ENCODE measurements around the gene ACOX3. TPM values are rescaled to one million over a fixed set of nuclear protein-coding genes. Genes with fewer than 3 reads are reported as not detected.

Gene ACOX3
- total RNA-seq, 1 donor from 2014 or later, result 28.4 TPM

DNA sequence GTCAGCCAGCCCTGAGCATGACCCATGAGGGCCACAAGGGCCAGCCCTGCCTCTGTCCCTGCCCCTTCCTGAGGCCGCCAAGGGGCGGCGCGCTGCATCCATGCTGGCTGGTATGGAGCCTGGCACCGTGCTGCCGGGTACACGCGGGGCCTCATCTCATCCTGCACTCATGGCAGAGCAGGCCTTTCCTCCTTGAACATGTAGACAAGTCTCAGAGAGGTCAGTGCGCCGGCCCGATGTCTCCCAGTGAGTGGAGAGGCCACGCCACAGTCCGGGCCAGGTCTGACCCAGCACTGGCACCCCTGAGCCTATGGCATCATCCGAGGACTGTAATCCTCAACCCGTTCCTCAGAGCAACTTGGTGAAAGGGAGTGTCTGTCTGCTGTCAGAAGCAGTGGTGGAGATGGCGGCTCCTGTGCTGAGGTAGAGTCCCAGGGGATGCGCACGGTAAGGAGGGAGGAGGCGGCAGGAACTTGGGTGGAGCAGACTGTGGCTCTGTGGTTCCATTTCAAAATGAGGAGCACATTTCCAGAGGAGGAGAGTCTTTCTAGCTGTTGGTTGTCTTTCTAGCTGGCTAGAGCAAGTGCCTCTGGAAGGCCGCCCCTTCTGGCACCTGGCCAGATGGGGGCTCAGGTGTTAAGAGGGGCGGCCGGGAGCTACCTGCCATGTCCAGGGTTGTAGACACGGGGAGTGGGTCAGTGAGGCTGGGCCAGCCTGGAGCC, 32.8 kb upstream of the ACOX3 start:
- DNase-seq (ENCODE audit: low spot score), result no peak
- H3K36me3 Mint-ChIP-seq (ENCODE audit: low read depth), result peaks cover 18% of the 10 kb centered on the region
- H3K27me3 Mint-ChIP-seq (ENCODE audit: low read depth), result no peaks in the 10 kb centered on the region
- no peak overlapping the region for H3K4me3 Mint-ChIP-seq (ENCODE audit: low read depth)
- no peaks in the 10 kb centered on the region for H3K9me3 Mint-ChIP-seq
- intact Hi-C loops (cut with micrococcal nuclease), result no loop called here
- no peak overlapping the region for H3K27ac Mint-ChIP-seq
- H3K4me1 Mint-ChIP-seq (ENCODE audit: low read depth), result no peaks in the 10 kb centered on the region

DNA sequence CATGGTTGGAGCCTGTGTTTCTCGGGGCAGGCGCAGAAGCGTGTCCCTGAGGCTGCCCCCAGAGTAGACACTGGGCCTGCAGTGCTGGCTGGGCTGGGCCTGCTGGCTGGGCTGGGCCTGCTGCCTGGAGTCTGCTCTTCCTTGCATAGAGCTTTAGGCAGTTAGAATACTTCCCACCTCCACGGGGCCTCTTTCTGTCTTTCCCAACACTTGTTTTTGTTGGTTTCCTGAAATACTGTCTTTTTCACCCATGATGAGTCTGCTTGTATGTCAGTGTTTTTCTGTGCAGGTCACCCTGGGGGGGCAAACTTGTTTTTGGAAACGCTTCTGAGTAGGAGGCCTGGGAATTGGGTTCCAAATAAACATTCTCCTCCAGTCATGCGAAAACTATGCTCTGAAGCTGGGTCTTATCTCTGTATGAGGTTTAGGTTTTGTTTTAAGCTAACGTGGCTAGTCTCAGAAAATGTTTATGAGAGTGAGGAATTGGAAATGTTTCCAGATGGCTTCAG, 32.2 kb upstream of the ACOX3 start:
- H3K27me3 Mint-ChIP-seq (ENCODE audit: low read depth), result no peaks in the 10 kb centered on the region
- intact Hi-C loops (cut with micrococcal nuclease), result no loop called here
- no peak for DNase-seq (ENCODE audit: low spot score)
- no peak overlapping the region for H3K4me3 Mint-ChIP-seq (ENCODE audit: low read depth)
- H3K9me3 Mint-ChIP-seq, result no peaks in the 10 kb centered on the region
- H3K4me1 Mint-ChIP-seq (ENCODE audit: low read depth), result no peaks in the 10 kb centered on the region
- H3K27ac Mint-ChIP-seq, result no peak overlapping the region
- peaks cover 24% of the 10 kb centered on the region for H3K36me3 Mint-ChIP-seq (ENCODE audit: low read depth)

DNA sequence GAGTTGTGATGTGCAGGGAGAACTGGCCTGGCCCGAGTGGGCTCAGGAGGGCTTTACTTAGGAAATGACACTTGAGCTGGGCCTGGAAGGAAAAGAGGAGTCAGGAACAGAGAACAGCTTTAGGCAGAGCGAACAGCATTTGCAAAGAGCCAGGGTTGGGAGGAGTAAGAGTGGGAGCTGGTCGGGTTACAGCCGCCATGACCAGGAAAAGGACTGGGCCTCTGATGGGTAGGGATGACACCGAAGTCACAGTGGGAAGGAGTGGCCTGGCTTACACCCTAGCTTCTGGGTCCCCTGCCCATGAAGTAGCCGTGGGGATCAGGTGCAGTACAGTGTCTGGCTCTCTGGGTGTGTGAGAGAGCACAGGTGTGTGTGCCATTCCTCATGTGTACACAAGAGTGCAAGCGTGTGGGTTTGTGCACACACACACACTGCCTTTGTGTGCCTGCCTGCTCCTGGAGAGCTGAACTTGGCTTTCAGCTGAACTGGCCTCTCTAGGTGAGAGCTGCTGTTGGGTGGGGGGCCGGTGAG, 31.7 kb upstream of the ACOX3 start:
- H3K4me3 Mint-ChIP-seq (ENCODE audit: low read depth), result no peak overlapping the region
- peaks cover 26% of the 10 kb centered on the region for H3K36me3 Mint-ChIP-seq (ENCODE audit: low read depth)
- H3K4me1 Mint-ChIP-seq (ENCODE audit: low read depth), result no peaks in the 10 kb centered on the region
- H3K27me3 Mint-ChIP-seq (ENCODE audit: low read depth), result no peaks in the 10 kb centered on the region
- no peak for DNase-seq (ENCODE audit: low spot score)
- intact Hi-C loops (cut with micrococcal nuclease), result no loop called here
- no peak overlapping the region for H3K27ac Mint-ChIP-seq
- H3K9me3 Mint-ChIP-seq, result no peaks in the 10 kb centered on the region

DNA sequence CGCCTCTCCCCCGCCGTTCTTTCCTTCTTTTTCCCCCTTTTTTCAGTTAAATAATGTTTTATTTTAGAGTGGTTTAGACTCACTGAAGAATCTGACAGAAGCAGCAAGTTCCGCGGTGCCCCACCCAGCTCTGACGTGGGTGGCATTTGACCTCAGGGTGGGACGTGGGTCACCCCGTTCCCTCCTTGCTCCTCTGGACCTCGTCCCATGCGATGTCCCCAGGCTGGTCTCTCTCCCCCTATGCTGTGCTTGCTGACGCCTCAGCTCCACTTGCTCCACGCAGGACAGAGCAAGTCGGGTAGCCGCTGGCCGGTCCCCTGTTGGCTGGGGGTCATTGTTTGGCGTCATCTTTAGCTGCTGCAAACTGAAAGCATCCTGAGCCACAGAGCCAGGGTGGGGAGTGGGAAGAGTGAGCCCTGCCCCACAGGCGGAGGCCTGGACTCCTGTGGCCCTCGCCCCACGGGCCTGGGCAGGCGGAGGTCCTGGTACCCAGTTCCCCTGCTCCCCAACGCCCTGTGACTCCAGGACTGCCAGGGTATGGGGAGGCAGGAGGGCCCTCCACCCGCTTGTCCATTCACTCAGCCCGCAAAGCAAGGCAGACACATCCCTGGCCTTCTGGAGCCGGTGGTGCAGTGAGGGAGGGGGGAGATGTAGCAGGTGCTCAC, 30.8 kb upstream of the ACOX3 start:
- Mint-ChIP-seq H3K4me1 (ENCODE audit: low read depth) (no peaks in the 10 kb centered on the region), H3K36me3 (ENCODE audit: low read depth) (peaks cover 23% of the 10 kb centered on the region), H3K27me3 (ENCODE audit: low read depth) (no peaks in the 10 kb centered on the region), H3K9me3 (no peaks in the 10 kb centered on the region), H3K27ac (no peak overlapping the region), H3K4me3 (ENCODE audit: low read depth) (no peak overlapping the region)
- DNase-seq (ENCODE audit: low spot score), result no peak
- intact Hi-C loops (cut with micrococcal nuclease), result no loop called here

DNA sequence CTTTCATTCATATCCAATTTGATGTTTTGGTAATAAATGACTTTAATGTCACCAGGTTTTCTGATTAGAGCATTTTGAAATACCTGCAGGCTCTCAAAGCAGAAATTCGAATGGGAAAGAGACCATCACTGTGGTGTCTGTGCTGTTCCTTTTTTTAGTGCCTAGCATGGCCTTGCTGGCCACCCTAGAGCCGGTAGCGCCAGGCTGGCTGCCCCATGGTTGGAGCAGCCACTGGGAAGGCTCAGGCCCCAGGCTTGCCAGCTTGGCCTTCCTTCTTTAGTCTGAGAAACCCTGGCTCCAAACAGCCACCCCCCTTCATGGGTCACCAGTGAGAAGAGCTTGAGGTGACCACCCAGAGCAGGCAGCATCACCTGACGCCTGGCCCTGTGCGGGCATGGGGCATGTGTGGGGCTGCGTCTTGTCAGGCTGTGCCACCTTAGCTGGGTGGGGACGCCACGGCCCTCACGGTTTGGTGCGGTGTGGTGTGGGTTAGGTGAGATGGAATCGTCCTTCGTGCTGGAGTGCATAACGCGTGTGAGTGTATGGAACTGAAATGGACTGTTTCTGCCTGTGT, 30.0 kb upstream of the ACOX3 start:
- no peaks in the 10 kb centered on the region for H3K4me1 Mint-ChIP-seq (ENCODE audit: low read depth)
- no peak for DNase-seq (ENCODE audit: low spot score)
- intact Hi-C loops (cut with micrococcal nuclease), result no loop called here
- no peak overlapping the region for H3K27ac Mint-ChIP-seq
- H3K36me3 Mint-ChIP-seq (ENCODE audit: low read depth), result peaks cover 19% of the 10 kb centered on the region
- no peaks in the 10 kb centered on the region for H3K27me3 Mint-ChIP-seq (ENCODE audit: low read depth)
- H3K9me3 Mint-ChIP-seq, result no peaks in the 10 kb centered on the region
- H3K4me3 Mint-ChIP-seq (ENCODE audit: low read depth), result no peak overlapping the region

DNA sequence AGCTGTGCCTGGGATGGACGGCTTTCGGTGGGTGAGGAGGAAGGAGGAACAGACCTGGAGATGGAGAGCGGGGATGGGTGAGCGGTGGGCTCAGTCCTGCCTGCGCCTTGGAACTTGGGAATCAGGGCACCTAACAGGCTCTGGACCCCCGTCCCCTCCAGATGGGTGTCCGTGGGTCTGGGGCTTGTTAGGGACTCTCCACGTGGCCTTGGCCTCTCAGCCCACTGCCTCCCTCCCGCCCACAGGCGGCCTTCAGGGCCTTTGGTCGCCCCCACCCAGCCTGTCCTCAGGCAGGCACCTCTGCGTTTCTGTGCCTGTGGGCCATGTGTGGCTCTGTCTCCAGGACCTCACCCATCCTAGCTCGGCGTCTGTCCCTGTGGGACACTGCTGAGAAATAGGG, 29.0 kb upstream of the ACOX3 start:
- Mint-ChIP-seq H3K9me3 (no peaks in the 10 kb centered on the region), H3K27me3 (ENCODE audit: low read depth) (no peaks in the 10 kb centered on the region), H3K4me3 (ENCODE audit: low read depth) (no peak overlapping the region), H3K36me3 (ENCODE audit: low read depth) (peaks cover 27% of the 10 kb centered on the region), H3K27ac (no peak overlapping the region), H3K4me1 (ENCODE audit: low read depth) (no peaks in the 10 kb centered on the region)
- intact Hi-C loops (cut with micrococcal nuclease), result loop anchor here (5.0 kb wide), 1 partner anchor 78 kb away; no protein-coding TSS in a partner anchor
- no peak for DNase-seq (ENCODE audit: low spot score)

DNA sequence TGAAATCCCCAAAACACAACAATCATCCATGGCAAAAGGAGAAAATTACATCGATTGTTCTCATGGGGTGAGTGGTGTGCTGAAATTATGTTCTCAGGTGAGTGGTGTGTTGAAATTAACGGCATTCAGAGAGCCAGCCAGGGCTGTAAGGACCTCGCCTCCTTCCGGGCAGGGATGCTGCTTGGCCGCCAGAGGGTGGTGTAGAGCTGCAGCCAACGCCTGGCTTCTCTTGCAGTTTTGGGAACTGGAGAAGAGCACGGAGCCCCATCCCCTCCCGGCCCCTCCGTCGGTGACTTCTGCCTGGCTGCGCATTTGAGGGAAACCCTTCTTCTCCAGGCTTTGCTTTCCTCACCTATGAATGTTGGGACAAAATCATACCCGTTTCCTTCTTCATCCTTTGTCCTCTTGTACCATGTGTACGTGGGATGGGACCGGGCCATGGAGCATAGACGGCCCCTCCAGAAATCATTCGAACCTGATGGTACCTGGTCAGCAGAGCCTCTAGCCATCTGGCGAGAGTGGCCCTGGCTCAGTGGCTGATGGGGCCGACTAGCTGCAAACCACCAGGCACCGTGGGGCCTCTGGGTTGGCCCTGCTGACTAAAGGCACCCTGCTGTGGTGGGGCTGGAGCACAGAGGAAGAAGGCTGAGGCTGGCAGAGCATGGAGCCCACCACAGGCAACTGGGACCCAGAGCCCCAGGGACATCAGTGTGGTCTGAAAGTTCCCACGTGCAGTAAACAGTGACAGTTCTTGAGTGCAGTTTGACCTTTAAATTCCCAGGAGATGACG, 28.4 kb upstream of the ACOX3 start:
- Mint-ChIP-seq H3K9me3 (no peaks in the 10 kb centered on the region), H3K4me3 (ENCODE audit: low read depth) (no peak overlapping the region), H3K4me1 (ENCODE audit: low read depth) (no peaks in the 10 kb centered on the region), H3K27ac (no peak overlapping the region), H3K36me3 (ENCODE audit: low read depth) (peaks cover 27% of the 10 kb centered on the region), H3K27me3 (ENCODE audit: low read depth) (no peaks in the 10 kb centered on the region)
- peak; percentile 29 for DNase-seq (ENCODE audit: low spot score)
- intact Hi-C loops (cut with micrococcal nuclease), result loop anchor here (5.0 kb wide), 1 partner anchor 78 kb away; no protein-coding TSS in a partner anchor

DNA sequence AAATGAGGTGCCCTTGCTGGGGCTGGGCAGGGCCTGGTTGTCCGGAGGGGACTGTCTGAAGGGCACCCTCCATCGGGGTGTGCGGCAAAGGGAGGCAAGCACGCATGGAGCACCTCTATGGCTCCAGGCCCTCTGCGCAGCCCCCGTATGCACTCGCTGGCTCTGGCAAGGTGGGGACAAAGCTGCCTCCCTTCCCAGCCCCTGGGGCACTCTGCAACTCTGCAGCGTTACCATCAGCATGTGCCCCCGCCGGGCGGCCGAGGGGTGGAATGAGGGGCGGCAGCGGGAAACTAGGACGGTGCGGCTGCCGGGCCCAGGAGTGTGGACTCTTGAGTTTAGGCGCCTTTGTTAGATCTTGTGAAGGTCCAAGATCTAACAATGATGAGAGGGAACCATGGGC, 26.5 kb upstream of the ACOX3 start:
- Mint-ChIP-seq H3K36me3 (ENCODE audit: low read depth) (peaks cover 27% of the 10 kb centered on the region), H3K4me3 (ENCODE audit: low read depth) (no peak overlapping the region), H3K9me3 (no peaks in the 10 kb centered on the region), H3K27ac (no peak overlapping the region), H3K4me1 (ENCODE audit: low read depth) (no peaks in the 10 kb centered on the region), H3K27me3 (ENCODE audit: low read depth) (no peaks in the 10 kb centered on the region)
- intact Hi-C loops (cut with micrococcal nuclease), result loop anchor here (5.0 kb wide), 1 partner anchor 80 kb away; no protein-coding TSS in a partner anchor
- no peak for DNase-seq (ENCODE audit: low spot score)

DNA sequence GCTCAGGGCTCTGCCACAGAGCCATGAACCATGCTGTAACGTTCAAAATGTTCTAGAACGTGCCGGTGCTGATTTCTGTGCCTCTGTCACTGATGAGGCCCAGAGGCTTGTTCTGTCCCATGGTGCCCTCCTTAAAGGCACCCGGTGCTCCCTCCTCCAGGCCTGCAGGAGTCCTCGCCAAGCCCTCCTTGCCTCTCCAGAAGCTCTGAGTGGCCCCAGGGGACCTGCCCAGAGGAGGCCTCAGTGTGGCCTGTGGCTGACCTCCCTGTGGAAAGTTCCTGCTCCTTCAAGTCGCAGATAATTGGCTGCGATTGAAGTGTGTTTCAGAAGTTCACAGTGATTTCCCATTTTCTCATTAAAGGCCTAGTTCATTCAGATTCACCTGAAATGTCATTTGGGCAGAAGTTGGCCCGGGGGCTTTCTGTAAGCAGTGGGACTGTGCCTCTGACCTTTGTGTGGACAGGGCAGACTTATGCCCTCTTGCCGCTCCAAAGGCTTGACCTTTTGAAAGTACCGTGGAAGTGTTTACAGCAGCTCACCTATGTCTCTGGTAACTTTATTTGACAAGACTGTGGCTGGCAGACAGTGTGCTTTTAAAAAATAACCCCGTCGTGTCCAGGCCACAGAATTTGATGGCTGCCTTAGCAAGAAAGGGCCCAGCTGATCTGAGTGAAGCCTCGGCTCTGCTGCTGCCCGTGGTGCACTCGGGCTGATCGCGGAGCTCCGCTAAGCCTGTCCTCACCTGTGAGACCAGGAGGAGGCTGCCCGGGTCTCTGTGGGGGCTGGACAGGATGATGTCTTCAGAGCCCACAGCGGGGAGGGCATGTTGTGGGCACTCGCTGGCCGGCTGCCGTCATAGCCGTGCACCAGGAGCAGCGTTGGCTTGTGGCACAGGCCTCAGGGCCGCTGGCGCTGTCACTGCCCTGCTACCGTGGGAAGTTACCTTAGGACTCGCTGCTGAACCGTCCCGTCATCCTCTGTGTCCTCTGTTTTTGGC, 25.4 kb upstream of the ACOX3 start:
- Mint-ChIP-seq H3K4me1 (ENCODE audit: low read depth) (no peaks in the 10 kb centered on the region), H3K27me3 (ENCODE audit: low read depth) (no peaks in the 10 kb centered on the region), H3K36me3 (ENCODE audit: low read depth) (peaks cover 30% of the 10 kb centered on the region), H3K9me3 (no peaks in the 10 kb centered on the region), H3K4me3 (ENCODE audit: low read depth) (no peak overlapping the region), H3K27ac (no peak overlapping the region)
- intact Hi-C loops (cut with micrococcal nuclease), result loop anchor here (5.0 kb wide), 1 partner anchor 81 kb away; no protein-coding TSS in a partner anchor
- DNase-seq (ENCODE audit: low spot score), result no peak

DNA sequence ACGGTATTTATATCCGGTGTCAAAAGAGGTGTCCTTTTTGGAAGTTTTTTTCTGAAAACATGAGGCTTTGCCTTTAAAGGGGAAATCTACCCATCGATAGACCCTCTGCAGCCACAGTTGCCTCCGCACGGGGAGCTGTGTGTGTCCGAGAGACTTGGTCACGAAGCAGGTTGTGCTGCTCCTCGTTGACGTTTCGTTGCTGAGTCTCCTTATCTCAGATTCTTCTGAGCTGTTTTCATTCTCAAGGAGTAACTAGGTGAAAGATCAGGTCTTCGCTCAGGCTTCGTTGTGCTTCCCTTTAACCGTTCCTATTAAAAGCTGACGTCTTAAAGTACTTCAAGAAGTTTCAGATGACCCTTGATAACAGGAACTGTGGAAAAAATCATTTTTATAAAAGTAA, 23.9 kb upstream of the ACOX3 start:
- Mint-ChIP-seq H3K4me1 (ENCODE audit: low read depth) (no peaks in the 10 kb centered on the region), H3K27ac (no peak overlapping the region), H3K27me3 (ENCODE audit: low read depth) (no peaks in the 10 kb centered on the region), H3K9me3 (no peaks in the 10 kb centered on the region), H3K36me3 (ENCODE audit: low read depth) (peaks cover 35% of the 10 kb centered on the region), H3K4me3 (ENCODE audit: low read depth) (no peak overlapping the region)
- DNase-seq (ENCODE audit: low spot score), result no peak
- intact Hi-C loops (cut with micrococcal nuclease), result no loop called here

DNA sequence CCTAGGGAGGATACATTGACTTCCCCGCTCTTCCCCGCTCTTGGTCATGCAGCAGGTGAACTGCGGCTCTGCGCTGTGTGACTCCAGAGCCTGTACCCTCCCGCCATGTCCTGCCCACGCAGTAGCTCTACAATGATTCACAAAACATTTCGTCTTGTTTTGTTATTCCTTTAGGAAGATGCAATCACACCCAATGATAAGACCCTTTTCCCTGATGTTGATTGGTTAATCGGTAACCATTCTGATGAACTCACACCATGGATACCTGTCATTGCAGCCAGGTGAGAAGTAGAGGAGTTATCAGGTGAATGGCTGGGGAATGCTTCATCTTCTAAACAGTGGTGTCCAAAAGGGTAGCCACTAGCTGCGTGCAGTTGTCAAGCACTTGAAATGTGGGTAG, 23.3 kb upstream of the ACOX3 start:
- peaks cover 30% of the 10 kb centered on the region for H3K36me3 Mint-ChIP-seq (ENCODE audit: low read depth)
- no peaks in the 10 kb centered on the region for H3K4me1 Mint-ChIP-seq (ENCODE audit: low read depth)

More for the DNA sequence above, 23.3 kb upstream of the ACOX3 start:
- Mint-ChIP-seq H3K9me3 (no peaks in the 10 kb centered on the region), H3K27me3 (ENCODE audit: low read depth) (no peaks in the 10 kb centered on the region), H3K4me3 (ENCODE audit: low read depth) (no peak overlapping the region), H3K27ac (no peak overlapping the region)
- no peak for DNase-seq (ENCODE audit: low spot score)
- intact Hi-C loops (cut with micrococcal nuclease), result no loop called here

Measured in activated T-helper 2 cell treated with anti-CD3 and anti-CD28 coated beads, Interferon-gamma antibody, Interleukin-2, Interleukin-4, amounts not matched to agents 10 μg/mL and 5 μg/mL and 100 μg/mL, durations not matched to agents 14 hours and 24 hours and 36 hours (primary cell).